Natural killer cell (primary cell): ENCODE measurements around the gene CLIC6. TPM values are rescaled to one million over a fixed set of nuclear protein-coding genes. Genes with fewer than 3 reads are reported as not detected.

Experiments used
- ATAC-seq, 3 donors: fragments of 150-1000 bp in 2 of 3; fragments of 200-7000 bp in 1 of 3; cut with Tn5 transposase; 1 replicate in 1 of 3; 2 replicates in 2 of 3; pipeline ENCODE4 v1.10.0; 2021; ENCODE audit warnings: mild to moderate bottlenecking in 2 of 3, moderate library complexity in 2 of 3
- DNase-seq, 2 donors: peaks; one replicate each; pipeline versions ENCODE4 v3.0.0 to v3.0.0-alpha.2; 2013 to 2021; ENCODE audit warnings: mixed read lengths in 1 of 2
- H3K27ac ChIP-seq: one replicate; pipeline ENCODE4 v1.5.1; 2013; ENCODE audit warnings: mild to moderate bottlenecking, low read length
- H3K27me3 ChIP-seq: one replicate; pipeline ENCODE4 v1.6.1; 2013; ENCODE audit warnings: low read length; ENCODE audit not compliant: control insufficient read depth, insufficient read depth
- H3K36me3 ChIP-seq: one replicate; pipeline ENCODE4 v1.6.1; 2013; ENCODE audit warnings: low read length; ENCODE audit not compliant: control insufficient read depth, insufficient read depth
- H3K4me1 ChIP-seq: one replicate; pipeline ENCODE4 v1.6.1; 2013; ENCODE audit warnings: low read length; ENCODE audit not compliant: control insufficient read depth, insufficient read depth
- H3K4me3 ChIP-seq: one replicate; pipeline ENCODE4 v1.5.1; 2013; ENCODE audit warnings: low read length
- H3K9me3 ChIP-seq: one replicate; pipeline ENCODE4 v1.6.1; 2013; ENCODE audit warnings: low read length; ENCODE audit not compliant: control insufficient read depth, insufficient read depth
- H3K27ac Mint-ChIP-seq, 2 donors: one replicate each; pipeline ENCODE4 v1.8.0; 2022; ENCODE audit warnings: mild to moderate bottlenecking in 2 of 2, mixed read lengths in 2 of 2, moderate library complexity in 1 of 2
- H3K27me3 Mint-ChIP-seq, 2 donors: one replicate each; pipeline ENCODE4 v1.8.0; 2022; ENCODE audit warnings: low read depth in 2 of 2, mixed read lengths in 2 of 2
- H3K36me3 Mint-ChIP-seq: one replicate; pipeline ENCODE4 v1.8.0; 2022; ENCODE audit warnings: mixed read lengths
- H3K4me1 Mint-ChIP-seq, 2 donors: one replicate each; pipeline ENCODE4 v1.8.0; 2022; ENCODE audit warnings: mixed read lengths in 2 of 2
- H3K4me3 Mint-ChIP-seq: one replicate; pipeline ENCODE4 v1.8.0; 2022; ENCODE audit warnings: mild to moderate bottlenecking, moderate library complexity, mixed read lengths
- H3K9me3 Mint-ChIP-seq, 2 donors: one replicate each; pipeline ENCODE4 v1.8.0; 2022; ENCODE audit warnings: mixed read lengths in 2 of 2
- WGBS: methylation state at CpG from one replicate; pipeline ENCODE4 v1.1.7; 2013; ENCODE audit warnings: missing lambda C conversion rate; ENCODE audit not compliant: insufficient coverage; 5-methylcytosine and 5-hydroxymethylcytosine counted together
- intact Hi-C: fragments of 100-400 bp; cut with micrococcal nuclease; formaldehyde crosslinking; loops from one replicate; pipeline ENCODE4 v1.14.2; 2022
- total RNA-seq, 4 donors: library from RNA; stranded (reverse); fragments of 120-200 nt in 1 of 4; gene quantifications; one replicate each; pipeline versions ENCODE4 v1.2.3 to v1.2.4, GENCODE V29; 2013 to 2022
- TF ChIP-seq, protein P1 (sequence below): fragments of 200-600 bp; IDR thresholded peaks from one replicate; pipeline ENCODE4 v1.8.0; 2022; ENCODE audit warnings: antibody characterized with exemption

Gene CLIC6
- total RNA-seq, 3 donors from 2014 or later (not counting 1 experiment from before 2014, with no cell fraction given): not detected

- Histone ChIP-seq H3K36me3 (no peaks in the 10 kb centered on the region), H3K27ac (no peak overlapping the region), H3K9me3 (no peaks in the 10 kb centered on the region), H3K27me3 (no peaks in the 10 kb centered on the region), H3K4me3 (no peak overlapping the region), H3K4me1 (no peaks in the 10 kb centered on the region)
- 76% methylated on average over 1 of the region's 3 CpGs for WGBS
- Mint-ChIP-seq H3K27ac (no peak overlapping the region), H3K4me3 (no peak overlapping the region), H3K27me3 (peaks cover 4 to 18% of the 10 kb centered on the region in 2 donors), H3K36me3 (no peaks in the 10 kb centered on the region), H3K9me3 (no peaks in the 10 kb centered on the region), H3K4me1 (no peaks in the 10 kb centered on the region)
- TF ChIP-seq, protein P1, sequence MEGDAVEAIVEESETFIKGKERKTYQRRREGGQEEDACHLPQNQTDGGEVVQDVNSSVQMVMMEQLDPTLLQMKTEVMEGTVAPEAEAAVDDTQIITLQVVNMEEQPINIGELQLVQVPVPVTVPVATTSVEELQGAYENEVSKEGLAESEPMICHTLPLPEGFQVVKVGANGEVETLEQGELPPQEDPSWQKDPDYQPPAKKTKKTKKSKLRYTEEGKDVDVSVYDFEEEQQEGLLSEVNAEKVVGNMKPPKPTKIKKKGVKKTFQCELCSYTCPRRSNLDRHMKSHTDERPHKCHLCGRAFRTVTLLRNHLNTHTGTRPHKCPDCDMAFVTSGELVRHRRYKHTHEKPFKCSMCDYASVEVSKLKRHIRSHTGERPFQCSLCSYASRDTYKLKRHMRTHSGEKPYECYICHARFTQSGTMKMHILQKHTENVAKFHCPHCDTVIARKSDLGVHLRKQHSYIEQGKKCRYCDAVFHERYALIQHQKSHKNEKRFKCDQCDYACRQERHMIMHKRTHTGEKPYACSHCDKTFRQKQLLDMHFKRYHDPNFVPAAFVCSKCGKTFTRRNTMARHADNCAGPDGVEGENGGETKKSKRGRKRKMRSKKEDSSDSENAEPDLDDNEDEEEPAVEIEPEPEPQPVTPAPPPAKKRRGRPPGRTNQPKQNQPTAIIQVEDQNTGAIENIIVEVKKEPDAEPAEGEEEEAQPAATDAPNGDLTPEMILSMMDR: no peak
- DNase-seq: no peak
- intact Hi-C loops: no loop called here
- ATAC-seq: no peak
These were observed 98.1 kb downstream of the CLIC6 start for GRCh38 chr21:34766862-34767261.

Other genes starting within 250 kb of the CLIC6 start
- not detected for gene SMIM34, start 245.0 kb upstream of the CLIC6 start, total RNA-seq
- gene KCNE1, start 156.8 kb upstream of the CLIC6 start, total RNA-seq: 1 to 10 TPM in 2 of 3 donors, under 1 TPM in 1; 0.52 to 3.3 (median 1.6) TPM
- 1 to 10 TPM; 6.7 to 8.9 (median 8.2) TPM for gene RCAN1, start 53.9 kb upstream of the CLIC6 start, total RNA-seq